ENCODE measurements around the gene XPR1. TPM values are rescaled to one million over a fixed set of nuclear protein-coding genes. Genes with fewer than 3 reads are reported as not detected.
A peak's percentile ranks its signal among the peaks of the same experiment; 100 is the strongest.

Gene XPR1
- total and polyA plus RNA-seq, 10 of the 15 experiments (the other 5 are each of a cell fraction or from before 2014, with no cell fraction given) = 1.1 to 33.9 (median 11.3) TPM

- Histone ChIP-seq H3K4me3 (no peak overlapping the region), H4K20me1 (ENCODE audit: control insufficient read depth, insufficient read depth) (no peaks in the 10 kb centered on the region), H3K9ac (ENCODE audit: control insufficient read depth, insufficient read depth, low read length) (no peak overlapping the region), H3K27ac (ENCODE audit: control insufficient read depth, insufficient read depth) (no peak overlapping the region), H3K36me3 (ENCODE audit: control insufficient read depth in 2 of 2, insufficient read depth in 2 of 2, low read length in 1 of 2) (no peaks in the 10 kb centered on the region), H3K4me1 (ENCODE audit: control insufficient read depth, insufficient read depth, low read length) (peaks cover 9% of the 10 kb centered on the region), H3K9me3 (replicated peaks; ENCODE audit: control insufficient read depth, insufficient read depth, low read length) (no peaks in the 10 kb centered on the region), H2AFZ (ENCODE audit: control insufficient read depth, low read depth, low read length) (no peak overlapping the region), H3K27me3 (replicated peaks in 1 of 2; ENCODE audit: control insufficient read depth in 2 of 2, insufficient read depth in 2 of 2, low read length in 1 of 2) (peaks cover 0 to 3% of the 10 kb centered on the region in 2 experiments; a peak in 1 of 4 replicates), H3K79me2 (ENCODE audit: control insufficient read depth, insufficient read depth, low read length) (no peaks in the 10 kb centered on the region), H3K4me2 (ENCODE audit: control insufficient read depth, insufficient read depth) (no peak overlapping the region)
- ChIA-PET POLR2A (interaction anchor here (0.6 to 0.9 kb wide), 2 partner anchors 14 to 405 kb away, joined by 3 read pairs; no protein-coding TSS in a partner anchor), CTCF (interaction anchor here (0.6 to 19.8 kb wide), 32 partner anchors 9 to 405 kb away, joined by 3 to 344 read pairs (median 4); no protein-coding TSS in a partner anchor), RAD21 (ENCODE audit: unreplicated experiment) (interaction anchor here (0.6 to 16.7 kb wide), 31 partner anchors 9 to 405 kb away, joined by 3 to 215 read pairs (median 4); partner anchors contain the start of genes KIAA1614 and MR1), SMC1A (ENCODE audit: uncharacterized antibody, unreplicated experiment) (interaction anchor here (0.6 to 19.3 kb wide), 25 partner anchors 10 to 405 kb away, joined by 3 to 304 read pairs (median 3); partner anchors contain the start of gene MR1)
- no TSS peak for BruUV-seq (replicated peaks)
- intact Hi-C loops (cut with micrococcal nuclease; ENCODE audit: unreplicated experiment) (loop anchor here (1.0 kb wide), 1 partner anchor 38 kb away; no protein-coding TSS in a partner anchor), in situ Hi-C loops (cut with MboI) (no loop called here)
- no peak for FAIRE-seq
- no peak for DNase-seq (ENCODE audit: low read depth, low spot score)
- 37% methylated on average over 8 of the region's 8 CpGs for WGBS (ENCODE audit: insufficient coverage, insufficient replicate concordance, low lambda C conversion rate, missing lambda C conversion rate)
- ATAC-seq = peak; percentile 38; the same call in 1 of the 3 replicates
- TF ChIP-seq MYB (IDR thresholded peaks at IDR 0.05; ENCODE audit: borderline replicate concordance, low read depth, low read length) = no peak
- TF ChIP-seq, protein P1, sequence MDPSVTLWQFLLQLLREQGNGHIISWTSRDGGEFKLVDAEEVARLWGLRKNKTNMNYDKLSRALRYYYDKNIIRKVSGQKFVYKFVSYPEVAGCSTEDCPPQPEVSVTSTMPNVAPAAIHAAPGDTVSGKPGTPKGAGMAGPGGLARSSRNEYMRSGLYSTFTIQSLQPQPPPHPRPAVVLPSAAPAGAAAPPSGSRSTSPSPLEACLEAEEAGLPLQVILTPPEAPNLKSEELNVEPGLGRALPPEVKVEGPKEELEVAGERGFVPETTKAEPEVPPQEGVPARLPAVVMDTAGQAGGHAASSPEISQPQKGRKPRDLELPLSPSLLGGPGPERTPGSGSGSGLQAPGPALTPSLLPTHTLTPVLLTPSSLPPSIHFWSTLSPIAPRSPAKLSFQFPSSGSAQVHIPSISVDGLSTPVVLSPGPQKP (IDR thresholded peaks at IDR 0.05; ENCODE audit: low read depth, low read length) = no peak
- no peak for TF ChIP-seq IKZF2 (IDR thresholded peaks at IDR 0.05)
- no peak for TF ChIP-seq ZNF687 (IDR thresholded peaks at IDR 0.05)
- no peak for TF ChIP-seq EGR1 (IDR thresholded peaks at IDR 0.05; ENCODE audit: borderline replicate concordance in 1 of 2, low read depth in 2 of 2, low read length in 2 of 2)
- no peak for TF ChIP-seq MYC (IDR thresholded peaks at IDR 0.05; ENCODE audit: insufficient read depth, insufficient read length, insufficient replicate concordance, low read length, severe bottlenecking)
- TF ChIP-seq, protein P2, sequence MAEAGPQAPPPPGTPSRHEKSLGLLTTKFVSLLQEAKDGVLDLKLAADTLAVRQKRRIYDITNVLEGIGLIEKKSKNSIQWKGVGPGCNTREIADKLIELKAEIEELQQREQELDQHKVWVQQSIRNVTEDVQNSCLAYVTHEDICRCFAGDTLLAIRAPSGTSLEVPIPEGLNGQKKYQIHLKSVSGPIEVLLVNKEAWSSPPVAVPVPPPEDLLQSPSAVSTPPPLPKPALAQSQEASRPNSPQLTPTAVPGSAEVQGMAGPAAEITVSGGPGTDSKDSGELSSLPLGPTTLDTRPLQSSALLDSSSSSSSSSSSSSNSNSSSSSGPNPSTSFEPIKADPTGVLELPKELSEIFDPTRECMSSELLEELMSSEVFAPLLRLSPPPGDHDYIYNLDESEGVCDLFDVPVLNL (IDR thresholded peaks at IDR 0.05; ENCODE audit: low read depth, low read length) = no peak
- no peak for TF ChIP-seq FOXK2 (IDR thresholded peaks at IDR 0.05)
- no peak for TF ChIP-seq USF2 (IDR thresholded peaks at IDR 0.05; ENCODE audit: borderline replicate concordance, low read depth, low read length)
- TF ChIP-seq CBFB (IDR thresholded peaks at IDR 0.05; ENCODE audit: low read depth) = no peak
- TF ChIP-seq FOXM1 (IDR thresholded peaks at IDR 0.05; ENCODE audit: low read depth, low read length) = no peak
- TF ChIP-seq MTA3 (IDR thresholded peaks at IDR 0.05; ENCODE audit: borderline replicate concordance, low read length) = no peak
- TF ChIP-seq RAD21 (IDR thresholded peaks at IDR 0.05; ENCODE audit: insufficient read depth, low read depth, low read length) = peak; percentile 33; the same call in 1 of the 2 replicates
- peak; percentile 41 to 57 (median 48) for TF ChIP-seq CTCF (IDR thresholded peaks at IDR 0.05 in 2 of 3, conservative IDR thresholded peaks at IDR 0.05 in 1 of 3; ENCODE audit: control insufficient read depth in 2 of 3, extremely low read depth in 1 of 3, insufficient read depth in 1 of 3, low read depth in 3 of 3, low read length in 3 of 3)
Observed at GRCh38 chr1:180920702-180921101, 288.9 kb downstream of the XPR1 start.
